ENCODE measurements around the gene PXK. TPM values are rescaled to one million over a fixed set of nuclear protein-coding genes. Genes with fewer than 3 reads are reported as not detected.

Gene PXK
- total and polyA plus RNA-seq, 2 donors (not counting 1 experiment from before 2014, with no cell fraction given), result 54.6 to 65.2 TPM

DNA sequence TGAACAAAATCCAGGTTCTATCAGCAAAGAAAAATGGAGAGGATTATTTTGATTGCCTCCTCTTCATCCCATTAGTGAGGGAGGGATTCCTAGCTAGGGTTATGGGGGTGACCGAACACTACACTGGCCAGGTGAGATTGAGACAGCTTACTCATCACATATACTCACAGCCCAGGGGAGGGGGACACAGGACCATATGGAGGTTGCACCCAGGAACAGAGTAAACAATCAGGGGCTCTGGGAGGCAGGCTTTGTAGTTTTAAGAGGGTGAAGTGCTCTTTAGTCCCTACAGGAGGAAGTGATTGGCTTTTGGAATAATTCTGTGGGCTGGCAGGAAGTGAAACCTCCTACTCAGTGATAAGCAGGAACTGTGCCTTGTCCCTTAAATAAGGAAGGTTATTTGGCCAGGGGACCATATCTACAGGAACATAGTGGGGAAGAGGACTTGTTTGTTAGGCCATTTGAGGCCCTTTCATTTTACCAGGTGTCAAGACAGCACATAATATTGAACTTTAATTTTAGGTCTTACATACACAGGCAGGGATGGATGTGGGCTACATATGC lies 141.7 kb downstream of the PXK start:
- Histone ChIP-seq H3K4me1 (ENCODE audit: control insufficient read depth, extremely low read depth, insufficient read depth, low read length) (peaks cover 4% of the 10 kb centered on the region), H3K4me2 (ENCODE audit: extremely low read depth, insufficient read depth, low read length) (no peak overlapping the region), H3K27ac (ENCODE audit: insufficient read depth, low read length) (no peak overlapping the region), H3K9ac (ENCODE audit: insufficient read depth, low read length) (no peak overlapping the region), H2AFZ (ENCODE audit: low read length) (no peak overlapping the region), H3K9me3 (ENCODE audit: control insufficient read depth, insufficient read depth, low read depth, low read length) (no peaks in the 10 kb centered on the region), H3K79me2 (ENCODE audit: control insufficient read depth, insufficient read depth, low read length) (no peaks in the 10 kb centered on the region), H3K4me3 (replicated peaks in 1 of 4; ENCODE audit: control extremely low read depth in 1 of 4, insufficient read depth in 1 of 4, low read depth in 3 of 4, low read length in 4 of 4) (no peak overlapping the region), H3K36me3 (ENCODE audit: control insufficient read depth, insufficient read depth, low read length) (no peaks in the 10 kb centered on the region), H4K20me1 (ENCODE audit: control insufficient read depth, extremely low read depth, insufficient read depth, low read length) (no peaks in the 10 kb centered on the region), H3K27me3 (ENCODE audit: control insufficient read depth, insufficient read depth, low read length) (peaks cover 3% of the 10 kb centered on the region)
- DNase-seq (ENCODE audit: low read depth in 2 of 2), result no peak
- no peak for TF ChIP-seq EZH2 (IDR thresholded peaks at IDR 0.05; ENCODE audit: low read length, missing control alignments)
- TF ChIP-seq, protein P1, sequence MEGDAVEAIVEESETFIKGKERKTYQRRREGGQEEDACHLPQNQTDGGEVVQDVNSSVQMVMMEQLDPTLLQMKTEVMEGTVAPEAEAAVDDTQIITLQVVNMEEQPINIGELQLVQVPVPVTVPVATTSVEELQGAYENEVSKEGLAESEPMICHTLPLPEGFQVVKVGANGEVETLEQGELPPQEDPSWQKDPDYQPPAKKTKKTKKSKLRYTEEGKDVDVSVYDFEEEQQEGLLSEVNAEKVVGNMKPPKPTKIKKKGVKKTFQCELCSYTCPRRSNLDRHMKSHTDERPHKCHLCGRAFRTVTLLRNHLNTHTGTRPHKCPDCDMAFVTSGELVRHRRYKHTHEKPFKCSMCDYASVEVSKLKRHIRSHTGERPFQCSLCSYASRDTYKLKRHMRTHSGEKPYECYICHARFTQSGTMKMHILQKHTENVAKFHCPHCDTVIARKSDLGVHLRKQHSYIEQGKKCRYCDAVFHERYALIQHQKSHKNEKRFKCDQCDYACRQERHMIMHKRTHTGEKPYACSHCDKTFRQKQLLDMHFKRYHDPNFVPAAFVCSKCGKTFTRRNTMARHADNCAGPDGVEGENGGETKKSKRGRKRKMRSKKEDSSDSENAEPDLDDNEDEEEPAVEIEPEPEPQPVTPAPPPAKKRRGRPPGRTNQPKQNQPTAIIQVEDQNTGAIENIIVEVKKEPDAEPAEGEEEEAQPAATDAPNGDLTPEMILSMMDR (conservative IDR thresholded peaks at IDR 0.05 in 1 of 2, IDR thresholded peaks at IDR 0.05 in 1 of 2; ENCODE audit: low read depth in 1 of 2, low read length in 2 of 2), result no peak

DNA sequence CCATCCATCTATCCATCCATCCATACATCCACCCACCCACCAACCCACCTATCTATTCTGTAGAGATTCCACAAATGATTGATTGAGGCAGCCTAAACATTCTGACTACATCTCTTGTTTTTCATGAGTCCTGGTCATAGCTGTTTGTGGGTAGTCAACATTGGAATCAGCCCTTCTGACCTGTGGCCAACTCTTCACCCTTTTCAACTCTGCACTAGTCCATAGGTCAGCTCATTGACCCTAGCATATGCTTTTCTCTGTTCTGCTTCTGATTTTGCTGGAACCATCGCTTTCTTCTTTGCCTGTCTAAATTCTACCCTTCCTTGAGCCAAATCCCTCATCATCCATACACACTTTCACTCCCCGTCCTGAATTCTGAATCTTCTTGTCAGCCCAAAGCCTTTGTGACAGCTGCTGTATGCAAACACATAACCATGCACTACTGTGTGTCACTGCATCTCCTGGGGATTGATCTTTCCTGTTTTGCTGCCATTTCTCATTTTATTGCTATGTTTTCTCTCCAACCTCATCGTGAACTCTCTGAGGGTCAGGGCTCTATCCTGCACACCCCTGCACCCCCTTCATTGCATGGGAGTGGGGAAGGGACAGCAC lies 142.4 kb downstream of the PXK start:
- peaks cover 3% of the 10 kb centered on the region for H3K27me3 ChIP-seq (ENCODE audit: control insufficient read depth, insufficient read depth, low read length)
- no peak for DNase-seq (ENCODE audit: low read depth in 2 of 2)
- H3K4me3 ChIP-seq (replicated peaks in 1 of 4; ENCODE audit: control extremely low read depth in 1 of 4, insufficient read depth in 1 of 4, low read depth in 3 of 4, low read length in 4 of 4), result no peak overlapping the region
- H2AFZ ChIP-seq (ENCODE audit: low read length), result no peak overlapping the region
- H3K79me2 ChIP-seq (ENCODE audit: control insufficient read depth, insufficient read depth, low read length), result no peaks in the 10 kb centered on the region
- H3K27ac ChIP-seq (ENCODE audit: insufficient read depth, low read length), result no peak overlapping the region
- H4K20me1 ChIP-seq (ENCODE audit: control insufficient read depth, extremely low read depth, insufficient read depth, low read length), result no peaks in the 10 kb centered on the region
- peaks cover 4% of the 10 kb centered on the region for H3K4me1 ChIP-seq (ENCODE audit: control insufficient read depth, extremely low read depth, insufficient read depth, low read length)
- H3K9me3 ChIP-seq (ENCODE audit: control insufficient read depth, insufficient read depth, low read depth, low read length), result no peaks in the 10 kb centered on the region
- H3K4me2 ChIP-seq (ENCODE audit: extremely low read depth, insufficient read depth, low read length), result no peak overlapping the region
- TF ChIP-seq, protein P1 (conservative IDR thresholded peaks at IDR 0.05 in 1 of 2, IDR thresholded peaks at IDR 0.05 in 1 of 2; ENCODE audit: low read depth in 1 of 2, low read length in 2 of 2), result no peak
- TF ChIP-seq EZH2 (IDR thresholded peaks at IDR 0.05; ENCODE audit: low read length, missing control alignments), result no peak
- H3K9ac ChIP-seq (ENCODE audit: insufficient read depth, low read length), result no peak overlapping the region
- no peaks in the 10 kb centered on the region for H3K36me3 ChIP-seq (ENCODE audit: control insufficient read depth, insufficient read depth, low read length)

Other genes starting within 250 kb of the PXK start
- gene DNASE1L3, start 121.9 kb upstream of the PXK start, total RNA-seq, result not detected in 2 replicates
- gene DNASE1L3, start 121.9 kb upstream of the PXK start, polyA plus RNA-seq, result not detected in 2 replicates
- gene ABHD6, start 95.1 kb upstream of the PXK start, total RNA-seq, result 10.0 and 13.5 TPM in 2 replicates
- gene ABHD6, start 95.1 kb upstream of the PXK start, polyA plus RNA-seq, result 7.3 and 10.4 TPM in 2 replicates
- 10.6 and 11.0 TPM in 2 replicates for gene RPP14, start 26.6 kb upstream of the PXK start, total RNA-seq
- gene RPP14, start 26.6 kb upstream of the PXK start, polyA plus RNA-seq, result 16.9 and 17.1 TPM in 2 replicates
- 8.9 and 9.5 TPM in 2 replicates for gene HTD2, start 26.4 kb upstream of the PXK start, total RNA-seq
- 8.6 and 10.3 TPM in 2 replicates for gene HTD2, start 26.4 kb upstream of the PXK start, polyA plus RNA-seq
- 69.3 and 69.9 TPM in 2 replicates for gene PDHB, start 100.9 kb downstream of the PXK start, total RNA-seq
- 135 and 201 TPM in 2 replicates for gene PDHB, start 100.9 kb downstream of the PXK start, polyA plus RNA-seq
- 9.5 and 10.2 TPM in 2 replicates for gene KCTD6, start 159.2 kb downstream of the PXK start, total RNA-seq
- gene KCTD6, start 159.2 kb downstream of the PXK start, polyA plus RNA-seq, result 13.6 and 14.8 TPM in 2 replicates
- gene ACOX2, start 204.3 kb downstream of the PXK start, total RNA-seq, result 17.7 and 20.5 TPM in 2 replicates
- 14.6 and 19.0 TPM in 2 replicates for gene ACOX2, start 204.3 kb downstream of the PXK start, polyA plus RNA-seq
- under 0.01 TPM in 2 replicates for gene FAM107A, start 244.5 kb downstream of the PXK start, total RNA-seq
- gene FAM107A, start 244.5 kb downstream of the PXK start, polyA plus RNA-seq, result 0.02 and 0.16 TPM in 2 replicates

All from fibroblast of lung (primary cell).